Limb (tissue), 2 donors: ENCODE results near the gene ONECUT2.
"Not testable (repeated sequence)": the region's sequence is repeated elsewhere in the genome, so short reads cannot be mapped to it uniquely, and the experiment has no call there.

Experiments used
- DNase-seq, 2 donors: peaks; one replicate each; pipeline ENCODE4 v3.0.0-alpha.2; 2016; ENCODE audit errors: extremely low spot score in 2 of 2

Gene ONECUT2

GRCh38 chr18:57445488-57446319 is 10.5 kb downstream of the ONECUT2 start:
- no peak for DNase-seq

GRCh38 chr18:57446322-57446721 is 11.1 kb downstream of the ONECUT2 start:
- DNase-seq = peak in 1 of 2 donors; percentile 39

GRCh38 chr18:57447154-57447621 is 12.0 kb downstream of the ONECUT2 start:
- peak; percentile 45 to 86 for DNase-seq

GRCh38 chr18:57455576-57456129 is 20.5 kb downstream of the ONECUT2 start:
- DNase-seq = no peak

GRCh38 chr18:57461652-57462269 is 26.6 kb downstream of the ONECUT2 start:
- no peak for DNase-seq

- no peak for DNase-seq
Observed at GRCh38 chr18:57466307-57466706, 31.1 kb downstream of the ONECUT2 start.

GRCh38 chr18:57466745-57467409 is 31.7 kb downstream of the ONECUT2 start:
- DNase-seq = no peak

GRCh38 chr18:57469884-57470283 is 34.7 kb downstream of the ONECUT2 start:
- DNase-seq = no peak

GRCh38 chr18:57475408-57475807 is 40.2 kb downstream of the ONECUT2 start:
- no peak for DNase-seq

- no peak for DNase-seq
Observed at GRCh38 chr18:57475903-57476302, 40.7 kb downstream of the ONECUT2 start.

GRCh38 chr18:57480733-57481132 is 45.6 kb downstream of the ONECUT2 start:
- no peak for DNase-seq

GRCh38 chr18:57497372-57498294 is 62.5 kb downstream of the ONECUT2 start:
- DNase-seq = no peak

GRCh38 chr18:57498682-57499256 is 63.6 kb downstream of the ONECUT2 start:
- DNase-seq = no peak

GRCh38 chr18:57502624-57503023 is 67.5 kb downstream of the ONECUT2 start:
- no peak for DNase-seq

GRCh38 chr18:57505231-57505630 is 70.1 kb downstream of the ONECUT2 start:
- DNase-seq = no peak

GRCh38 chr18:57516056-57516455 is 80.9 kb downstream of the ONECUT2 start:
- DNase-seq = no peak

GRCh38 chr18:57518533-57518932 is 83.4 kb downstream of the ONECUT2 start:
- DNase-seq = no peak

- DNase-seq = no peak
Observed at GRCh38 chr18:57519668-57520424, 84.7 kb downstream of the ONECUT2 start.

GRCh38 chr18:57522348-57522747 is 87.2 kb downstream of the ONECUT2 start:
- not testable (repeated sequence) for DNase-seq
